Measurements from ENCODE around the gene MPP2.

- TF ChIP-seq POLR2A (IDR thresholded peaks at IDR 0.05; ENCODE audit: low read length) (no peak), GATA1 (IDR thresholded peaks at IDR 0.05; ENCODE audit: low read depth, low read length) (no peak)
Measured at GRCh38 chr17:43880420-43880991, 26.8 kb downstream of the MPP2 start.
